NCI-H2029 (cell line): ENCODE results near the gene USP33.
"Not testable (repeated sequence)": the region's sequence is repeated elsewhere in the genome, so short reads cannot be mapped to it uniquely, and the experiment has no call there.

ENCODE experiments used
- DNase-seq: peaks from one replicate; lab custom pipeline; 2025; lab: John Stamatoyannopoulos, UW

The USP33 gene

GRCh38 chr1:77671836-77672235, 87.8 kb downstream of the USP33 start:
- DNase-seq, result no peak

- no peak for DNase-seq
Measured at GRCh38 chr1:77670330-77670729, 89.3 kb downstream of the USP33 start.

- no peak for DNase-seq
Measured at GRCh38 chr1:77668924-77669449, 90.7 kb downstream of the USP33 start.

DNA sequence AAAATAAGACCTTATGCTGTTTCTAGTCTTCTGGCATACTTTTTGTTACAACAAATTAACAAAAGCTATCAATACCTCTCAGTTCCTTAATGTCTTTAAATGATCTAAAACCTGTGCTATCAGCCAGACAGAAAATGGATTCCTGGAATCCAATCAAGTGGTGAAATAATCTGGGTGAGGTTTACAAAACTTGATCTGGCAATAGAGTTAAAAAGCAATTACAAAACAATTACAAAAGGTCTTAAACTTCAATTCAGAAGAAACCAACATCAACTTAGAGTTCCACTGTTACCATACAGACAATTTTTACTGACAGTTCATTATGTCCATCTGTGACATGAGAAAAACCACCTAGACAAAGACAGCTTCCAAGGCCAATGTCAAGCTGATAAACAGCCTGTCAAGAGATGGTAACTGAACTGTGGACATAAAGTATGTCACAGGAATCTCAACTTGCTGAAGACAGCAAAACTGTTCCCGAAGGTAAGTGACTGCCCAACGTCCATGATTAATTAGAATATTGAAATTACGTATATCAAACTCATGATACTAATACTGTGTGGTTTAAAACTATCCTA, 94.6 kb downstream of the USP33 start:
- DNase-seq, result no peak

DNA sequence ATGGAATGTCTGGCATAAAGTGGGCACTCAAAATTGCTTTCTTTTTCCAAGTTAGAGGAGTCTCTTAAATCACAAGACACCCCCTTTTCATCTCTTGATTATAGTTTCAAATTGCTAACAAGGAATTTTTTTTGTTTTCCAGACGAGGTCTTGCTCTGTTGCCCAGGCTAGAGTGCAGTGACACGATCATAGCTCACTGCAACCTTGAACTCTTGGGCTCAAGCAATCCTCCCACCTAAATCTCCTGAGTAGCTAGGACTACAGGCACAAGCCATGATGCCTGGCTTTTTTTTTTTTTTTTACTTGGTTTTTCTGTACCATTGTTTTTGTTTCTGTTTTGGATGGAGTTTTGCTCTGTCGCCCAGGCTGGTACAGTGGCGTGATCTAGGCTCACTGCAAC, 98.0 kb downstream of the USP33 start:
- no peak for DNase-seq

DNA sequence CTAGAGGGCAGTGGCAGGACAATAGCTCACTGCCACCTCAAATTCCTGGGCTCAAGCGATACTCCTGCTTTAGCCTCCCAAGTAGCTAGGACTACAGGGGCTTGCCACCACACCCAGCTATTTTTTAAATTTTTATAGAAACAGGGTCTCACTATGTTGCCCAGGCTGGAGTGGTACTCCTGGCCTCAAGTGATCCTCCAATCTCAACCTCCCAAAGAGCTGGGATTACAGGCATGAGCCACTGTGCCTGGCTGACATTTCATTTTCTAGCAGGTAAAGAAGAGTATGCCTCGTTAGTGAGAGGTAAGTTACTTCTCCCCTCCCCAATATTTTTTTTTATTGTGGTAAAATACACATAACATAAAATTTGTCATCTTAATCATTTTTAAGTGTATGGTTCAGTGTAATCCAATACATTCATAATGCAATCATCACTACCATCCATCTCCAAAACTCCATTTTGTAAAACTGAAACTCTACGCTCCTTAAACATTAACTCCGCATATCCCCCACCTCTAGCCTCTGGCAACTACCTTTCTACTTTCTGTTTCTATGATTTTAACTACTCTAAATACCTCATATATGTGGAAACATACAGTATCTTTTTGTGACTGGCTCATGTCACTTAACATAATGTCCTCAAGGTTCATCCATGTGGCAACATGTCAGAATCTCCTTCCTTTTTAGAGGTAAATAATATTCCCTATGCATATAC, 99.6 kb downstream of the USP33 start:
- DNase-seq, result no peak

GRCh38 chr1:77658271-77658670, 101.4 kb downstream of the USP33 start:
- DNase-seq, result no peak

DNA sequence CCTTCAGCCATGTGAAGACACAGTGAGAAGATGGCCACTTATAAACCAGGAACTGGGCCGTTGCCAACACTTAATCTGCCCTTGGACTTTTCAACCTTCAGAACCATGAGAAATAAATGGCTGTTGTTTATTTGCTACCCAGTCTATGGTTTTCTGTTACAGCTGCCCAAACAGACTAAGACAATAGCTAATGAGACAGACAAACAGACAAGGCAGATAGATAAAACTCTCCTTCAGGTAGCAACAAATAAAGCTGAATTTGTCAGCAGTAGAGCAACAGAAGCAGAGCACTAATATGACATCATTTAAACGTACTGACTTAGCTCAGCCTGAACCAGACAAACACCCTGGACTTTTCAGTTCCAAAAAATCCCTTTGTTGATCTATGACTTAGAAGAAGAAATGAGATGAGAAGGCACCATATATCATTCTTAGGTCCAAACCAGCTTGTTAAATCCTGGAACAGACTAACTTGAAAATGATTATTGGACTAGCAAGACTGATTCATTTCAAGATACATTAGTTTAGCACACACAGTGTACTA, 104.1 kb downstream of the USP33 start:
- DNase-seq, result peak; percentile 90

- no peak for DNase-seq
Measured at GRCh38 chr1:77652970-77653516, 106.6 kb downstream of the USP33 start.

DNA sequence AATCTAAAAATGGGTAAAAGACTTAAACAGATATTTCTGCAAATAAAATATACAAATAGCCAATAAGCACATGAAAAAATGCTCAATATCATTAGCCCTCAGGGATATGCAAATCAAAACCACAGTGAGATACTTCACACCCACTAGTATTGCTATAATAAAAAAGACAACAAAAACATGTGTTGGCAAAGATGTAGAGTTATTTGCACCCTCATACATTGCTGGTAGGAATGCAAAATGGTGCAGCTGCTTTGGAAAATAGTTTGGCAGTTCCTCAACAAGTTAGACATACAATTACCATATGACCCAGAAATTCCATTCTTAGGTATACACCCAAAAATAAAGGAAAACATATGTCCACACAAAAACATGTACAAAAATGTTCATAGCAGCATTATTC, 107.4 kb downstream of the USP33 start:
- no peak for DNase-seq

DNA sequence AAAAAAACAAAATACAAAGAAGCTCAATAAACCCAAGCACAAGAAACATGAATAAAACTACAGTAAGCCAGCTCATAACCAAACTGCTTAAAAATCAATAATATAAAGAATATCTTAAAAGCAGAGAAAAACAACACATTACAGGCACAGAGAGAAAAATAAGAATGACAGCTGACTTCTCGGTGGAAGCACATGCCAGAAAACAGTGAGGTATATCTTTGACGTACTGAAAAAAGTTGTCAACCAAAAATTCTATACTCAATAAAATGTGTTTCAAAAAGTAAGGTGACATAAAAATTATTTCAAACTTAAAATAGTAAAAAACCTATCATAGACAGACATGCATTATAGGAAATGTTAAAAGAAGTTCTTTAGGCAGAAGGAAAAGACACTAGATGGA, 110.5 kb downstream of the USP33 start:
- DNase-seq, result no peak

DNA sequence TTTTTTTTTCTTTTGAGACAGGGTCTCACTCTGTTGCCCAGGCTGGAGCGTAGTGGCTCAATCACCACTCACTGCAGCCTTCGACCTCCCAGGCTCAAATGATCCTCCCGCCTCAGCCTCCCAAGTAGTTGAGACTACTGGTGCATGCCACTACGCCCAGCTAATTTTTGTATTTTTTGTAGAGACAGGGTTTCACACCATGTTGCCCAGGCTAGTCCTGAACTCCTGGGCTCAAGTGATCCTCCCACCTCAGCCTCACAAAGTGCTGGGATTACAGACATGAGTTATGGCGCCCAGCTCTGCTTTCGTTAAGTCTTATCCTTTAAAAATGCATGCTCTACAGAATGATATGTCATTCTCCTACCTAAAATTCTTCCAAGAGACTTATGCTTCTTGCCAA, 113.4 kb downstream of the USP33 start:
- DNase-seq, result not testable (repeated sequence)
